Metanephros (tissue), 1 donor: ENCODE data around the gene SERPINB4. TPM values are rescaled to one million over a fixed set of nuclear protein-coding genes. Genes with fewer than 3 reads are reported as not detected.

Experiments
- total RNA-seq: library from RNA; depleted of rRNA; stranded (reverse); fragments of >200 nt; gene quantifications from one replicate; pipeline ENCODE4 v1.2.3, GENCODE V29; 2014

SERPINB4 gene
- not detected for total RNA-seq

GRCh38 chr18:63644142-63644541 is at the start of gene SERPINB4:
Gene SERPINB4, minus strand, starts transcription at chr18:63644256. Its CDS starts 679 bp downstream, at chr18:63643577.

GRCh38 chr18:63661750-63662149 is 17.7 kb upstream of the SERPINB4 start, which contains the start of gene SERPINB3:
Gene SERPINB3, minus strand, starts transcription at chr18:63661893. Its CDS starts 677 bp downstream, at chr18:63661216.

Other genes with a start within 250 kb of the SERPINB4 start
- gene VPS4B, start 221.8 kb downstream of the SERPINB4 start, total RNA-seq = 35.9 TPM
- 0.29 TPM for gene SERPINB5, start 167.3 kb downstream of the SERPINB4 start, total RNA-seq
- gene SERPINB12, start 101.9 kb downstream of the SERPINB4 start, total RNA-seq = not detected
- gene SERPINB13, start 56.9 kb downstream of the SERPINB4 start, total RNA-seq = not detected
- not detected for gene SERPINB3, start 17.6 kb upstream of the SERPINB4 start, total RNA-seq
- not detected for gene SERPINB11, start 58.7 kb upstream of the SERPINB4 start, total RNA-seq
- 0.29 TPM for gene SERPINB7, start 131.2 kb upstream of the SERPINB4 start, total RNA-seq
- 0.99 TPM for gene SERPINB2, start 243.4 kb upstream of the SERPINB4 start, total RNA-seq